Fibroblast of upper back skin (primary cell): ENCODE measurements around the gene ITM2C.
A peak's percentile ranks its signal among the peaks of the same experiment; 100 is the strongest.

Source experiments
- DNase-seq: peaks from one replicate; pipeline ENCODE4 v3.0.0-alpha.2; 2013

ITM2C gene

DNA sequence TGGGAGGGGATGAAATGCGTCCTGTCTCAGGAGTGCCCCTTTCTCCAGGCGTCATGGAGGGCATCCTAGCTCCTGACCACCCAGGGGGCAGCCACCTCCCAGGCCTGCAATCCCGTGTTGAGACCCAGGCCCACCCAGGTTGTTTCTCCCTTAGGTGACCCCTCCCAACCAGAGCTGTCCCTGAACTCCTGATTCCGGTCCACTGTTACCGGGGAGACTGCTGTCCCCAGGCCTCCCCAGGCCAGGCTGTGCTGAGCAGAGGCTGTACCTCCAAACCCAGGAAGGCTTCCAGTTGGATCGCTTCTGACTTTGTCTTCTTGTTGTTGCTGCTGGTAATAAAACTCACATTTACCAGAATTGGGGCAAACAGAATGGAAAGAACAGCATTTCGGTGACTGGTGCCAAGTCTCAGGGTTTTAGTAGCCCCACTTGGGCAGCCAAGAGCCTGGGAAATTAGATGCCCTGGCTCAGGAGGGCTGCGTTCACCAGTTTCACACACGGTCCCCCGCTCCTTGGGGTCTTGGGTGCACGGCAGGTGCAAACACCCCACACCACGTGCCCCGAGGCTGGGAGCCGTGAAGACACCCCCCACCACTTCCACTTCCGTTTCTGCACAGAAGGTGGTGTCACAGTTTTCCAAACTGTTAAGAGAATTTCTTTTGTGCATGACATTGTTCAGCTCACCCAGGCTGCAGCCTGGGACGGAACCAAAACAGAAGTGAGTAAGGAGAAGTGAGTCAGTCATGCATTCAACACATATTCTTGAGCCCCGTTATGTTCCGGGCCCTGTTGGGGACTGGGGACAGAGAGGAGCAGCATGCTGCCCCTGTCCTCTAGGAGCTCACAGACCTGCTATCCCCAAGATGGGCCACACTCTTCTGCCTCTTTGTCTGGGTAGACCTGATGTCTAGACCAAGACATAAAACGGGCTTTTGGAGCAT lies 29.4 kb downstream of the ITM2C start:
- no peak for DNase-seq

DNA sequence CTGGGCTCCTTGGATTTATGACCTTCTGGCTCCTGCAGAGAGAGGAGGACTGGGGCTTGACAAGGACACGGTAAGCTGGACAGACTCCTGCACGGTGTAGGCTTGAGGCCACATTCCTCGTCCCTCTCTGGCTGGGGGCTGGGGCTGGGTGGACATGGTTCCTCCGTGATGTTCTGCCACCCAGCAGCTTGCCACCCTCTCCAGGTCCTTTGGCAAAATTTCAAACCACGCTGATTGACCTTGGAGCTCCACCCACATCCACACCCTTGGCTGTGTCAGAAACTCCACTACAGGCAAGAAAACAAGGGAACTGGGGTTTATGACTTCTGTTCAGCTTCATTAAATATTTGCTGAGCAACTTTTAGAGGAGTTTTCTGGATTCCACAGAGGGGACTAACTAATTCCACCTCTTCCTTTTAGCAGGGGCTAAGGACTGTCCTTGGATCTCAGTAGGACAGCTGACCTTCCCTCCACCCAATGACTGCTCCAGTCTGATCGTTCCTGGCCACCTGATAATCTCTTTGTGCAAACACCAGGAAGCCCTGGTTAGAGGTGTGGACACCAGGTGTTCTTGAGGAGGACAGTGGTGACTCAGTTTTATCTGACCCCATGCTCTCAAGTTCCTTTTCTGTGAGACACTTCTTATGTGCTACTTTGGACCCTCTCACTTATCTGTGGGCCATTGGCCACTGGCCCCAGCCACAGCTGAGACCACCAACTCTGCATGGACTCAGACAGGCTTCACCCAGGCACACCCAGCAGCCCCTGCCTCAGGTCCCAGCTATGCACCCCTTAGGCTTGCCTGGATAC lies 31.0 kb downstream of the ITM2C start:
- no peak for DNase-seq

DNA sequence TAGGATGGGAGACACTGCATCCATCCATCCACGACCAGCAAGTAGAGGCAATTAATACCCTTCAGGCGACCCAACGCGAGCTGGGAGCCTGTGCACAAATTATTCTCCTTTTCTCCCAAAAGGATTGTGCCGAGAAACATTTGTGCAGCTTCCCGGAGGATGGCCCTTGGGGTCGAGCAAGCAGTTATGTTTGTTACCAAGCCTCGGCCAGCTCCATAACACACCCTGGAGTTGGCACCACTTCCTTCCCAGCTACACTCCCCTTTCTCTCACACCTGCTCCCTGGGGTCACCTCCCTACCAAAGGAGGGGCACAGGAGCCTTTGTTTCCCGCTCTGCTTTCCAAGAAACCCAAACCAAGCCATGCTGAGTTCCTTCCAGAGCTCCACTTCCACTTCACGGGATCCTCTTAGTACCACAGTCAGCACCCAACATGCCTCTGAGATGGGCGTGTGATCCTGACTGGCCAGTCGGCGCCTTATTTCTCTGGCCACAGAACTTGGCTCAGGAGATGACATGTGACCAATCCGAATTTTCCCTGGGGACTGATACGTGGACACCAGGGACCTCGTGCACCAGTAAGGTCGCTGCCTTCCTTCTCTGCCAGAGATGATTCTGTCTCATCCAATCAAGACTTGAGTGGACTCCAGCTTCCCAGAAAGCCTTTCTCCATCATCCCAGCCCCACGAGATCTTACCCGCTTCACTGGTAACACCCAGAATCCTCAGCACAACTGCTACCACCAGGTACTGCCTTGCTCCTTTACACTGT lies 31.8 kb downstream of the ITM2C start:
- no peak for DNase-seq

DNA sequence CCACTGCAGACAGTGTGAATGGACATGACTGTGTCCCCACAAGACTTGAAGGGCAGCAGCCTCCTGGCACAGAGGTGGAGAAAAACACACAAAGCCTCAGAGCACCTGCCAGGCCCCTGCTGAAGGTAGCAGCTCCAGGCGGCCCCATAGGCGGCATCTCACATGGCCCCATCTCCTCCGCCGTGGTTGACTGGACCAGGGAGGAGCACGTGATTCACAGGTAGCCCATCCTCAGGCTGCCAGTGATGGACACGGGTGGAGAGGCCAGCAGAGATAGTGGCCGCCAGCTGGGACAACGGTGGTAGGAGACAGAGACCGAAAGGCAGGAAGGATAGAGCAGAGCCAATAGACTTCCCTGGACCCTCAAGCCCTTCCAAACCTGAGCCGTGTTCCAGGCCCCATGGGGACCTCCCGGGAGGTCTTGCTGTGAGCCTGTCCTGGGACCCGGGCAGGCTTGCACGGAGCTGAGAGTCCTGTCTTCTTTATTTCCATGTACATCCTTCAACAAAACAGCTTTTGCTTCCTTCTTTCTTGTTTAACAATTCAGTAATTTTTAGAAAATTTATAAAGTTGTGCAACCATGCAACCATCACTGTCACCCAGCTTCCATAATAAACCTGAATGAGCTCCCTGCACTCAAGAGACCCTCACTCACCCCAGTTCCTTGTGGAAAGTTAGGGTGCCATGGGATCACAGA lies 33.4 kb downstream of the ITM2C start:
- DNase-seq, result no peak

DNA sequence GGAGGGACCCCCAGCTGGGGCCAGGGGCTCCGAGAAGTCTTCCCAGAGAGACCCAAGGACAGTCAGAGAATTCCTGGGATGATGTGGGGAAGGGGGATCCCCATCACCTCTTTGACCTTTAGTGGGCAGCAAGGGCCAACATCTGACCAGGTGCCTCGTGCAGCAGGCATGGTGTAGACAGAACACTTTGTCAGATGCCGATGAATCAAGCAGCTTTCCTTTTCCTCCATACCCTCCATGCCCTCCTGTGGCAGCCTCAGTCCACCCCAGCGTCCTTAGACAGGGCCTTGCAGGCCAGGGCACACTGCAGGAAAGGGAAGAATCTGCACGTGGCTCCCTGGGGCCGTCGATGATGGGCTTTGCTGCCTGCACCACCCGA lies 34.0 kb downstream of the ITM2C start:
- no peak for DNase-seq

DNA sequence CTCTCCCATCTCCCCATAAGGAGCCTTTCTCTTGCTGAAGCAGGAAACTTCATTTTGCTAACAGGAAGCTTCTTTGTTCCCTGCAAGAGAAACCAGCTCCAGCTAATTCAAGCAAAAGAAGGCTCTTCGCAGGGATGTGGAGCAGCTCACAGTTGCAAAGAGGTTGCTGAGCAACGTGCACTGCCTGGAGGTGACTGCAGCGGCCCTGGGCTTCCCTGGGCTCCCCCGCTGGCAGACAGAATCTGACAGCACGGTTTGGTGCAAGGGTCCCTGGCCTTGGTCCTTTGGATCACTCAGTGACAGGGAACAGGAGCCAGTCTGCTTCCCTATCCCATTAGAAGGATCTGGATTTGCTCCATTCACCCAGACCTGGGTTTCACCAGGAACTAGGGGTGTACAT lies 34.5 kb downstream of the ITM2C start:
- DNase-seq, result no peak

DNA sequence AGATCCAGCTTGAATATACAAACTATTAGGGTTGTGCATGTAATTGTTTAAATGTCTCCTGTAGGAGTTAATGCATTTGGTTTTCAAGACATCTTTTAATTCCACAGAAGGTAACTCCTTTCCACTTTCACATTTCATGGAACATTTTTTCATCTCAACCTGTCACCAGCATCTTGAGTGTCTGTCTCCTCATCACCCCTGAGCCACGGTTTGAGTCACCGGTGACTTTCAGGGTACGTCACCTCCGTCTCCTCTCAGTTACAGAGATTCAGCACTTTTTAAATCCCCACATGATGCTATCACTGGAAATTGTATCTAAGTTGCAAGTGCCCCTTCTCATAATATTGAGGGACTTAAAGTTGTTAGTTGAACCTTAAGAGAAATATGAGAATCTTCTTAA lies 35.0 kb downstream of the ITM2C start:
- DNase-seq, result no peak

DNA sequence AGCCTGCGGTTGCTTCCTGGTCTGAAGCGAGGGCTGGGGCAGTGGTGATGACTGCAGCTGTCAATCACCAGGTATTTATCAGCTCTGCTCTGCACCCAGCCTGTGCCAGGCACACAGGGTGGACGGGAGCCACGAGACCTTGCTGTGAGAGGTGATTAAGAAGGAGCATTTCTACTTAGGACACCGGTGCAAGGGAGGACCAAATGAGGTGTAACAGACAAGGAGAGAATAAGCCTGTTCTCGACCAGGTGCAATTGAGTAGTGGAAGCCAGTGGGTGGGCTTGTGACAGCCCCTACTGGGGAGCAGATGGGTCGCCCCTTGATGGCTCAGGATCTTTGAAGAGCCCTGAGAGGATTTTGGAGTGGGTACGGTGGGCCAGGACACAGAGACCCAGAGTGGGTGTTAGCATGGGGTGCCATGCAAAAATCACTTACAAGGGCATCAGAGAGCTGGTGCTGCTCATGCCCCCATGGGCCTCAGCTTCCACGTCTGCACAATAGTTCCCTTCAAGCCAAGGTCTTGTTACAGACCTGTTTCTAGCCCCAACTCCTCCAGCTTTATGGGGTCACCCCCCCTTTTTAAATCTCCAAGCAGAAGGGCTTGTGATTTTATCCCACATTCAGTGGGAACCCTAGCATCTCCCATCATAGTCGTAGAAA lies 35.7 kb downstream of the ITM2C start:
- no peak for DNase-seq

DNA sequence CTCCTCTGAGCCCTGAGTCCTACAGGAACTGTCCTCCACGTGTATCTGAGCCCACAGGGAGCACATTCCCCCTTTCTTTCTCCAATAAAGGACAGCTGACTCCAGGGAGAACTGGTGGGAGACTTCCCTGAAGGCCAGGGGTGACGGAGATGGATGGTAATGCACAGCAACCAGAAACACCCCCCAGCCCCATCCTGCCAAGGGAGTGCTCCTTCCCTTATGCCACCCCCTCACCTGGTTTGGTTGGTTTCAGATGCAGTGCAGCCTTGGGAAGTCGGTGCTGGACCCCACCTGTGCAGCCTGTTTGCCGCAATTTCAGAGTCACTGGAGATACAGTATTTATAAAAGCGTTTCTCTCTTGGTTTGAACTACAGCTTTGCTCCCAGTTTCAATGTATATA lies 36.3 kb downstream of the ITM2C start:
- DNase-seq, result no peak

DNA sequence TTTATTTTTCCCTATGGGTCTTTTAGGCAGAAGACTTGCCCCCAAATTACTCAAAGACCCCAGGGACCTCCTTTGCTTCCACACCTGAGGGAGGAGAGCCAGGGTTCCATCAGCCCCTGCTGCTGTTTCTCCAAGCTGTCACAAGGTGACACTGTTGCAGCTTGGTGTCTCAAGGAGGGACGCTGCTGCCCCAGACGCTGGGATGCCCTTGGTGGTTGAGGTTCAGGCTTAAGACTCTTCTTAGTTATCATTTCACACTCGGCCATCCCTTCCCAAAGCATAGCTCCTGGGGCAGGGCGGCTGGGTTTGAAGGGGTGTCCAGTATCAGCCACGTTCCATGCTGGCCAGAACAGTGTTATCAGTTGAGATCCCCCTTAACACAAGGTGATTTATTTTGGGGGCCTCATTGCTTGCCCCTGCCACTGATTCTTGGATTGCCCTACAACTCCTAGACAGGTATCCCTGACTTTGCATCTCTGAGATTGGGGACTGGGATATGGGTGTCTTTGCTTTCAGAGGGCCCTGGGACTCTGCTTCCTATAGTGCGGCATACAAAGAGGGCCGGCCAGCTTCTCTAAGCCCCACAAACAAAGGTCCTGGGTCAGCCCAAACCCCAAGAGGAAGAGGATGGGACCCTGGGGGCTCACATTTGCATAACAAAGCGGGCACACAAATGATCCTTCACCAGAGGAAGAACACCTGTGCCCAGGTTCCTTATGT lies 37.6 kb downstream of the ITM2C start:
- DNase-seq, result peak; percentile 70

DNA sequence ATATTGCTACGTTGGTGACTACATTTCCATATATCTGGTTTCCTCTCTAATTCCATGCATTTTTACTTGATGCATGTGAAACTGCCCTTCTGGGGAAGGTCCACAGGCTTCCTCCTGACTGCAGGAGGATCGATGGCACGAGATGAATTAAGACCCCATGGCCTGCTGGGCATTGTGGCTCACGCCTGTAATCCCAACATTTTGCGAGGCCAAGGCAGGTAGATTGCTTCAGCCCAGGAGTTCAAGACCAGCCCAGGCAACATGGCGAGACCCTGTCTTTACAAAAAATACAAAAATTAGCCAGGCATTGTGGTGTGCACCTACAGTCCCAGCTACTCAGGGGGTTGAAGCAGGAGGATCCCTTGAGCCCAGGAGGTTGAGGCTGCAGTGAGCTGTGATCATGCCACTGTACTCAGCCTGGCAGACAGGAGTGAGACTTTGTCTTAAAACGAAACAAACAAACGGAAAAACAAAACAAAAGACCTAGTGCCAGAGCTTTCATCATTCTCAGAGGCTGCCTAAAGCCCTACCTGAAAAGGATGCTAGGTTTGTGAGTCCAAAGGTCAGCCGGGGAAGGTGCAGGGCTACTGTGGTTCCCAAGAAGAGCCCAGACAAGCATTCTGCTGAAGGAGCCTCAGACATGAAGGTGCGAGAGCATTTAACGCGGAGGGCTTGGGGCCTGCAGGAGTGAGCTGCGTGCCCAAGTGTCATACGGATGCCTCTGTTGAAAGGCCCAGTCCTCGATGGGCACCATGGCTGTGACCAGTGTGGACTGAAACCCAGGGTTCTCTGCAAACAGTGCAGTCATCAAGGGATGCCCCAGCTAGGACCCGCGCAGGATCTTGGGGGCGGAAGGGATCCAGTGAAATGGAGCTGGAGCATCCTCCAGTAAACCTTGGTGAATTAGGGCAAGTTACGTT lies 38.7 kb downstream of the ITM2C start:
- no peak for DNase-seq

DNA sequence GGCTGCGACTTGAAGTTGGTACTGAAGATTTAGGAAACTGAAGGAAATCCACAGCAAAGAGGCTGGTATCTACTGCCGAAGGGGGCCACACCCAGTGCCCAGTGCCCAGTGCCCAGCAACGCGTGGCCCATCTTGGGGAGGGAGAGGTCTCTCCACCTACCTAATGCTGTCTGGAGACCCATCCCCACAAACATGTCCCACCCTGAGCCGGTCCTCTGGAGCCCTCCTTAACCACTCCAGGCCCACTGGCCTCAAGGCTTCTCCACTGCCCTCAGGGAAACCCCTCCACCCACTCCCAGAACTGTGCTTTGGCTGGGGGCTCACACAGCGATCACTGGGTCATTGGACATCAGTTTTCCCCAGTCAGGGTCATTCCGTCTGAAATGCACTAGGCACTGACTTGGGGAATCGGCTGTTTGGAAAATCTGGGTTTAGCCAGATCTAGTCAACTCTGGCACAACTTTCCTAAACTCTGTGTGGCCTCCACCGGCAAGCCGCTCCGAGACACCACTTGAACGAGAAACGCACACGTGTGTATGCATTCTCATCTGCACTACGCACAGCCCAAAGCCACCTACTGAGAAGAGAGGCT lies 40.2 kb downstream of the ITM2C start:
- no peak for DNase-seq

DNA sequence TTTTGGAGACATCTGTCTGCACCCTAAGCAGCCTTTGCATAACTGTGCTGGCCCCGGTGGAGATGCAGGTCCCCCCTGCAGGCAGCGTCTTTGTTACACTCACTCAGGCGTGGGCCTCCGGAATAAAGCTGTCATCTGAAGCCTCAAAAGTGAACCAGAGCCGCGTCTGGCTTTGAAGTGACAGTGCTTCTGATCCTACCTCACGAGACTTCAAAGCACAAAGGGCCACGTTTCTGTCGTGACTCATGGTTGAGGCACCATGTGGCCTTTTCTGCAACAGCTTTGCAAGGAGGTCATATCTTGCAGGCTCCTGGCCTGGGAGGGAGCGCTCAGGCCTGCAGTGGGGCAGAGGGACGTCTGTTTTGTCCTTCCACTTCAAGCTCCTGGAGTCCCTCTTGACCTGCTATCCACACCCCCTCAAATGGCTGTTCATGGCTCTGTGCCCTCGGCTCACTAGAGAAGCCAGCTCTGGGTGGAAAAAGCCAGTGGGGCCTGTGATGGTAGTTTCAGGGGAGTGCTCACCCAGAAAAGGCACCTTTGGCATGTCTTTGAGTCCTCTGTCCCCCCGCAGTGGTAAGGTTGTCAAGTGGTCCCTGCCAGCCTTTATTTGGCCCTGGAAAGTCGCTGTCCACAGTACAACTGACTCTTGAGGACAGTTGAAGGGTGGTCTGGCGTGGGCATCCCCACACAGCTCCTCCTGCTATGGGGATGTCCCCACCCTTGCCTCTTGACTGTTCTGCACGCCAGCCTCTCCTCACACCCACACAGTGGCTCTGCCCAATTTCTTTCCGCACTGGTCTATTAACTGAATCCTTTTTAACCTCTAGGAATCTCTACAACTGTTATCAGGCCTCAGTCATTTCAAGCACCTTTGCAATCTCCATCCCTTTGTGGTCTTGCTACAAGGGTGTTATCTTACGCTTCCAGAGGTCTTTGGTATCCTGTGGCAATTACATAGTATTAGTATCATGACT lies 41.0 kb downstream of the ITM2C start:
- DNase-seq, result peak; percentile 5

DNA sequence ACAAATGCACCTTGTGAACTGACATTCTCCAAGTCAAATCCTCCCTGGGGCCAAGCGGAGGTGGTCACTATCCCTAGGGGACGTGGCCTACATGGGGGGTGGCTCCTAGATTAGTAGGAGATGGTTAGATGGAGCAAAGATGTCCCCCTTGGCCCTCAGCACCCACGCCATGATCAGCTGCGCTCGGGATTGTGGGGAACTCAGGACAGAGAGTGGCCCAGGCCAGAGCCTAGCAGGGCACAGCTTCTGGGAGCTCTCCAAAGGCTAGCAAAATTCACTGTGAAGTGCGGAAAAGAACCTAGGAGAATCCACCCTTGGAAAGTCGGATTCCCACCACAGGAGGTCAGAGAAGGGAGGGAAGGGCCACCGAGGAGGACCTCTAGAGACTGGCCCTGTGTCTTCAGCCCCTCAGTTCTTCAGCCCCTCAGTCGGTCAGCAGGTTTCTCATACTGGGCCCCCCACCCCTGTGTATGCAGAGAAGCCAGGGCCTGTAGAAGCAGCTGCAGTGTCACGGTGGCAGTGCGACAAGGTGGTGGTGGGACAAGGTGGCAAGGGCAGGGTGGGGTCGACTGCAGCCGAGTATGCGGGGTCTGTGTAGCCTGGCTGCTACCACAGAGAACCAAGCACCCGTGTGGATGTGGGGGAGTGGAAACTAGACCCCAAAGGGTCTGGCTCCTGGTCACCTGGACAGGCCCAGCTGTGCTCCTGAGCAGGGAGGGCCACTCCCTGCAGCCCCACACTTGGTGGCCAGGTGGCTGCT lies 41.9 kb downstream of the ITM2C start:
- DNase-seq, result no peak

DNA sequence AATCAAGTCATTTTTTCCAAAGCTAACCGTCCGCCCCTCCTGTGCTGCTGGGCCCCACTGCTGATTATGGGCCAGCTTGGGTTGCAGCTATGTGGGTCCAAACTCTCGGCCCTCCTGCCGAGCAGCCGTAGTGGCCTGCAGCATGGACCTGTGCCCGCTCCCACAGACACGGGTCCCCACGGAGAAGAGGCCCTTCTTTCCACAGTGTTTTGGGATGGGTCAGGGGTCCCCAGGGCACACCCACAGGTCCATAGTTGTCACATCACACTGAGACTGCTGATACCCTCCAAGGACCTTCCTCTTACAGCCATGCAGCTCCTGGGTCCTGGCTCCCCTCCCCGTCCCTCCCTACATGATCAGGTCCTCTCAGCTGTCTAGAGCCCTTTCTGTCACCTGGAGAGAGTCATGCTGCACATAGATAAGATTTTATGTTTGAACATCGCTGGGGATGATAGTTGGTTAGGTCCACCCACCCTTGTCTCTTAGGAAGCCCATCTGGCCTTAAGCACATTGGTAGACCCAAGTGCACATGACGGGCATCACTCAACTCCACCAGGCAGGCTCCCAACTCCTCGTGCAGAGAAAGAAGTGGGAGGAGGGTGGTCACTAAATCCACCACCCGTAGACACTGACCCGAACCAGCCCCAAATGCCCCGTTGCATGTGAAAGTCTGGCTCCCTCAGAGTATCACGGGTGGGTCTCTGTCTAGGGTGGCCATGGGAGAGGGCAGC lies 42.8 kb downstream of the ITM2C start:
- no peak for DNase-seq

DNA sequence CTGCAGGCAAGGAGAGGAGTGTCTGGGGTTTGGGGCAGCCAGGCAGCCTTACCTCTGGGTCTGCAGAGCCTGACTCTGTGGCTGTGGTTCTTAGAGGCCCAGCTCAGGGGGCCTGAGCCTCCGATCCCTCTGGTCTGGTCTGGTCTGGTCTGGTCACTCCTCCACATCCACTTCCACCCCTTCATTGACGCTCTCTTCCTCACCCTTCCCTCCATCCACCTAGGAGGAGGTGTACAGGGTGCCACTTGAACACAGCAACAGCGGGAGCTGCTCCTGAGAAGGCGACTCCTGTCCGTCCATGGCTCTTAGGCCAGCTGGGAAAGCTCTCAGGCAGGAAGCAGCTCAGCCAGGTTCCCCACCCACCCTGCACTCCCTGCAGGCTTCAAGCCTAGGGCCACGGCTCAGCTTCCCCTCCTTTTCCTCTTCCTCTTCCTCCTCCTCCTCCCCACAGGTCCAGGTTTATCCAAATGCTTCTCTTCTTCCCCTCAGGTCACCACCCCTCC lies 43.4 kb downstream of the ITM2C start:
- DNase-seq, result no peak
